Neuron (in vitro differentiated cells): ENCODE results near the gene GTF2H4.

ENCODE experiments used
- H2AFZ ChIP-seq: one replicate; pipeline ENCODE4 v1.6.1; 2013; ENCODE audit warnings: low read depth, mild to moderate bottlenecking, inconsistent platforms, low read length, moderate library complexity
- H3K27me3 ChIP-seq: one replicate; pipeline ENCODE4 v1.6.1; 2013; ENCODE audit warnings: low read length; ENCODE audit not compliant: insufficient read depth
- H3K36me3 ChIP-seq: one replicate; pipeline ENCODE4 v1.6.1; 2013; ENCODE audit warnings: low read length; ENCODE audit not compliant: insufficient read depth
- H3K4me1 ChIP-seq: one replicate; pipeline ENCODE4 v1.6.1; 2013; ENCODE audit warnings: low read length; ENCODE audit not compliant: insufficient read depth
- H3K4me3 ChIP-seq: 2 replicates; pipeline ENCODE4 v1.5.1; 2013; ENCODE audit warnings: mild to moderate bottlenecking, low read length, moderate library complexity
- H3K9me3 ChIP-seq: one replicate; pipeline ENCODE4 v1.6.1; 2013; ENCODE audit warnings: low read length

GTF2H4 gene

GRCh38 chr6:30930506-30930905, 22.5 kb downstream of the GTF2H4 start:
- no peak overlapping the region for H2AFZ ChIP-seq
- peaks cover 19% of the 10 kb centered on the region for H3K36me3 ChIP-seq
- peaks cover 10% of the 10 kb centered on the region for H3K9me3 ChIP-seq
- peaks cover 4% of the 10 kb centered on the region for H3K27me3 ChIP-seq
- no peaks in the 10 kb centered on the region for H3K4me1 ChIP-seq
- H3K4me3 ChIP-seq: no peak overlapping the region

- Histone ChIP-seq H3K4me3 (no peak overlapping the region), H3K4me1 (no peaks in the 10 kb centered on the region), H3K36me3 (peaks cover 11% of the 10 kb centered on the region), H2AFZ (no peak overlapping the region), H3K27me3 (peaks cover 5% of the 10 kb centered on the region), H3K9me3 (peaks cover 10% of the 10 kb centered on the region)
Measured at GRCh38 chr6:30931272-30931671, 23.3 kb downstream of the GTF2H4 start.

DNA sequence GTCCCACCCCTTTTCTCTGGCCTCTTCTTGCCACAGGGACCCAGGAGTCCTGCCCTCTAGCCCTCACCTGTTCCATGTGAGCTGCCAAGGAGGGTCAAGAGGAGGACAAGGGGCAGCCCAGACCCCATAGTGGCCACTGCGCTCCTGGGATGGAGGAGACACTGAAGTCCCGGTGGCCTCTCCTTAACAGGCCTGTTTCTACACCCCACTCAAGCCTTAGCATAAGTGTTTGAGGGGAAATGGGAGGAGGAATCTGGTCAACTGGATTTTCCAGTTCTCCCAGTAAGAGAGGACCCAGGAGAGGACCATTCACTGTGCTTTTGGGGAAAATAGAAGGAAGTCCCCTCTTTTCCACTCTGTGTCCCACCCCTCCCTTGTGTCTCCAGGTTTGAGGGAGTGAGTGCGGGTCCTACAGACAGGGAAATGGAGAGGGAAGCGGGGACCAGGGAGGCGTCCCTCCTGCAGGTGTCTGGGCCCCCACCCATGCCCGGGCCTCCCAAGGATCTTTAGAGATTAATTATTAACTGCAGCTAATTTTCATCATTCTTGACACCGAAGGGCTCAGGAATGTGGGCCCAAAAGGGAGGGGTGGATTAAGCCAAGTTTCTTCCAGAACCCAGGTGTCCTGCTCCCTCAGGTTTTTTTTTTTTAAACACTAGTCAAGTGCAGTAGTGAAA, 24.1 kb downstream of the GTF2H4 start, which contains the start of gene SFTA2:
TSS of gene SFTA2 (minus strand) at position 202 of the 677 bp plus-strand sequence. CDS start at position 128, 74 bp downstream.
- H3K4me1 ChIP-seq: no peaks in the 10 kb centered on the region
- no peak within 1 kb of the TSS for H3K4me3 ChIP-seq
- peaks cover 7% of the 10 kb centered on the region for H3K9me3 ChIP-seq
- peaks cover 10% of the 10 kb centered on the region for H3K27me3 ChIP-seq
- H3K36me3 ChIP-seq: peaks cover 5% of the 10 kb centered on the region
- no peak within 1 kb of the TSS for H2AFZ ChIP-seq

GRCh38 chr6:30932665-30933365, 24.8 kb downstream of the GTF2H4 start:
- H3K9me3 ChIP-seq: peaks cover 5% of the 10 kb centered on the region
- peaks cover 10% of the 10 kb centered on the region for H3K27me3 ChIP-seq
- H3K4me3 ChIP-seq: no peak overlapping the region
- H3K36me3 ChIP-seq: peaks cover under 1% of the 10 kb centered on the region
- no peaks in the 10 kb centered on the region for H3K4me1 ChIP-seq
- no peak overlapping the region for H2AFZ ChIP-seq

GRCh38 chr6:30935018-30935417, 27.0 kb downstream of the GTF2H4 start:
- Histone ChIP-seq H3K27me3 (peaks cover 10% of the 10 kb centered on the region), H3K36me3 (no peaks in the 10 kb centered on the region), H3K9me3 (no peaks in the 10 kb centered on the region), H3K4me3 (no peak overlapping the region), H3K4me1 (no peaks in the 10 kb centered on the region), H2AFZ (no peak overlapping the region)

DNA sequence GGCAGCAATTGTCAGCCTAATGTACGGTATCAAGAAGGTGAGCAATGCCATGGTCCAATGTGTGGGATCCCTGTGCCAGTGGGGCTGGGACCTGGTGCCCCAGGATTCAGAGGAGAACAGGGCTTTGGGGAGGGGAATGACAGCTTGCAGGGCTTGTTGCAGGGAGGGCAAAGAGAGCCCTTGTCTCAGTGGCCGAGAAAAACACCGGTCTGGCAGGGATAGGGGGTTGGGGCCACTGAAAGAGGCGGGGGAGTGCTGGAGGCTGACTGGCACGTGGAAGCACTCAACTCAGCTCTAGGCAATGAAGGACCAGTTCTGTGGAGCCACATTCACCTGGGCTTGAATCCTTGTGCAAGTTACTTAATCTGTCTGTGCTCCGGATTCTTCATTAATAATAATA, 29.3 kb downstream of the GTF2H4 start:
- no peaks in the 10 kb centered on the region for H3K36me3 ChIP-seq
- H3K9me3 ChIP-seq: no peaks in the 10 kb centered on the region
- peaks cover 10% of the 10 kb centered on the region for H3K27me3 ChIP-seq
- no peak overlapping the region for H2AFZ ChIP-seq
- peaks cover 2% of the 10 kb centered on the region for H3K4me1 ChIP-seq
- H3K4me3 ChIP-seq: no peak overlapping the region

DNA sequence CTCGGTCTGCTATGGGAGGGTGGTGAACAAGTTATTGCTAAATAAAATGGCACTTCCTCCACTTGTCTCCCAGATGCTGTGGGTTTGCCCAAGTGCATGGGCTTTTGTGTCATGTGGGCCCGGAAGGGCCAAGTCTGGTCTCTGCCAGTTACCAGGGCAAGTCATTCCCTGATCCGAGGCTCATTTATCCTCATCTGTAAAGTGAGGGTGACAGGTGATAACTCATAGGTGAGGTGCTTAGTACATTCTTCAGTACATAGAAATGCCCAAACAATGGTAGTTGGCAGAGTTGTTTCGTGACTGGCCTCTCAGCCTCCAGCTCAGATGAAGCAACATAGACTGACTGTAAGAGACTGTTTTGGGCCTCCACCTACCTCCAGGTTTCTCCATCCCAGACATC, 30.7 kb downstream of the GTF2H4 start:
- Histone ChIP-seq H3K36me3 (no peaks in the 10 kb centered on the region), H3K4me1 (peaks cover 8% of the 10 kb centered on the region), H3K27me3 (peaks cover 6% of the 10 kb centered on the region), H3K4me3 (no peak overlapping the region), H2AFZ (no peak overlapping the region), H3K9me3 (no peaks in the 10 kb centered on the region)

- Histone ChIP-seq H3K4me1 (peaks cover 8% of the 10 kb centered on the region), H2AFZ (no peak overlapping the region), H3K36me3 (no peaks in the 10 kb centered on the region), H3K9me3 (no peaks in the 10 kb centered on the region), H3K27me3 (peaks cover 6% of the 10 kb centered on the region), H3K4me3 (no peak overlapping the region)
Measured at GRCh38 chr6:30939473-30939872, 31.5 kb downstream of the GTF2H4 start.

DNA sequence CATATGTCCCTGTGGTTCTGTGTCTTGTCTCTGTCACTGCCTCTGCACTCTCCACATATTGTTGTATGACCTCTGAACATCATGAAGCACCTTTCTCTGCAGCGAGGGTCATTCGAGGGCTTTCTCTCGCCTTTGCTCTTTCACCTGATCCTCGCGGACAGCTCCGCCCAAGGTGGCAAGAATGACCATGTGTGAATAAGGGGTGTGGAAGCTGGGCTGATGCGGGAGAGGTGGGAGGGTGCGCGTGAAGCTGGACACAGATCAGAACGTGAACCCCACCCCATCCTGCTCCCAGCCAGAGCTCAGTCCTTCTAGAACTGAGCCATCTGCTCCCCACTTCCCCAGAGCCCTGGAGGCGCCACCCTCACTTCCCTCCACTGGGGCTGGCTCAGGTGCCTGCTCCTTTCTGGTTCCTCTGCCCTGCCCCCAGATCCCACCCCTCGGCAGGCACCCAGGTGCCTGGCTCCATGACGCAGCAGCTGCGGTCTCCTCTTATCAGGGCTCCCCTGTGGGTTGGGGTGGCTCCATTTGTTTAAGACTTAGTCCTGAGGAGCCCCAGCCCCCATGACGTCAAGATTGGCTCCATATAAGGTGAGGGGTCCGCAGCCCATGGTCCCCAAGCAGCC, 32.5 kb downstream of the GTF2H4 start, which contains the start of gene MUCL3:
TSS of gene MUCL3 (plus strand) at position 613 of the 626 bp plus-strand sequence. CDS start 27 bp downstream, outside the sequence.
- no peaks in the 10 kb centered on the region for H3K36me3 ChIP-seq
- H3K27me3 ChIP-seq: peaks cover 6% of the 10 kb centered on the region
- H3K9me3 ChIP-seq: no peaks in the 10 kb centered on the region
- no peak within 1 kb of the TSS for H2AFZ ChIP-seq
- H3K4me3 ChIP-seq: no peak within 1 kb of the TSS
- H3K4me1 ChIP-seq: peaks cover 8% of the 10 kb centered on the region

- Histone ChIP-seq H3K4me3 (no peak overlapping the region), H3K9me3 (no peaks in the 10 kb centered on the region), H3K4me1 (peaks cover 8% of the 10 kb centered on the region), H3K36me3 (no peaks in the 10 kb centered on the region), H3K27me3 (no peaks in the 10 kb centered on the region), H2AFZ (no peak overlapping the region)
Measured at GRCh38 chr6:30942338-30943060, 34.5 kb downstream of the GTF2H4 start.

GRCh38 chr6:30944051-30944450, 36.0 kb downstream of the GTF2H4 start:
- H3K27me3 ChIP-seq: no peaks in the 10 kb centered on the region

GRCh38 chr6:30945281-30945680, 37.3 kb downstream of the GTF2H4 start:
- Histone ChIP-seq H2AFZ (no peak overlapping the region), H3K36me3 (no peaks in the 10 kb centered on the region), H3K4me1 (peaks cover 8% of the 10 kb centered on the region), H3K27me3 (no peaks in the 10 kb centered on the region), H3K9me3 (peaks cover 3% of the 10 kb centered on the region), H3K4me3 (no peak overlapping the region)

More at GRCh38 chr6:30944051-30944450, 36.0 kb downstream of the GTF2H4 start:
- Histone ChIP-seq H3K9me3 (no peaks in the 10 kb centered on the region), H2AFZ (no peak overlapping the region), H3K4me1 (peaks cover 8% of the 10 kb centered on the region), H3K4me3 (no peak overlapping the region), H3K36me3 (no peaks in the 10 kb centered on the region)
